Measurements from ENCODE around the gene IRF6.
A peak's percentile ranks its signal among the peaks of the same experiment; 100 is the strongest.

IRF6 gene

DNA sequence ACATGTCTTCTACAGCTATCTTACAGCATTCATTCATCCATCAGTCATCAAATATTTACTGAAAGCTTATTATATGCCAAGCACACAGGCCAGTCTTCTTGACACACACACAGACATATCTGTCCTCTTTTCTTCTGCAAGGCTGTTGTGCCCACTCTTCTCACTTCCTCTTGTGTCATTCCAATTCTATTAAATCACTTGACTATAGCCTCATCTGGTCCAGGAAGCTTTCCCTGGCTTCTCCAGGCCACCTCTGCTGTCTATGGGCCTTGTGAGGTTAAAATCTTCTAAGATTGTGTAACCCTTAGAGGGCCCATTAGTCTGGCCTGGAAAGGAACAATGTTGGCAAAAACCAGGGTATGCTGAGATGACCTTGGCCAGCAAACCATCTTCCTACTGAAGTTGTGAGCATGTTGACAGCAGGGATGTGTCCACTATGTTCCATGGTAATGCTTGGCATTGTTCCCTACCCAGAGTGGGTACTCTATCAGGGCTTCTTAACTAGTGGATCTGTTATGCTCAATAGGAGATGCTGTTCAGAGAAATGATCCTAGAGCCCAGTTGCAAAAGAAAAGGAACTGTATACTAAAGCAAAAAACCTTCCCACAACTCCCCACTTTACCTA lies 44.8 kb downstream of the IRF6 start:
- no peak for DNase-seq (ENCODE audit: low read depth in 1 of 2, low spot score in 1 of 2)

- no peak for DNase-seq (ENCODE audit: low read depth in 1 of 2, low spot score in 1 of 2)
Observed at GRCh38 chr1:209759829-209760359, 46.0 kb downstream of the IRF6 start.

DNA sequence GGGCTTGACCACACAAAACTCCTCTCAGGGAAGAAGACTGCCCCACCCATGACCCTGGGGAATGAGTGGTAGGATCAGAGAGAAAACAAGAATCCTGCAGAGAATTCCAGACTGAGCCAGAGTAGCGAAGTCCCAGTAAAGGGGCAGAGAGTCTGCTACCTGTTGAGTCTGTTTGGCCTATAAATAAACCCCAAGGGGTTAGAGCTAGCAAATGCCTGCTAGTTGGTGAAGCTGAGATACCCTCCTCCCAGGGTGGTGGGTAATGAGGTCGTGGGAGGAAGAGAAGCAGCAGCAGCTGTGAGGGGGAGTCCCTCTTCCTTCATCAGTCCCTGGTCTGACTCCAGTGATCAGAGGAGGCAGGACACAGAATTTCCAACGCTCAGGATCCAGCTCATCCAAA lies 47.5 kb downstream of the IRF6 start:
- DNase-seq (ENCODE audit: low read depth in 1 of 2, low spot score in 1 of 2): no peak

- DNase-seq (ENCODE audit: low read depth in 1 of 2, low spot score in 1 of 2): no peak
Observed at GRCh38 chr1:209756615-209757445, 49.1 kb downstream of the IRF6 start.

DNA sequence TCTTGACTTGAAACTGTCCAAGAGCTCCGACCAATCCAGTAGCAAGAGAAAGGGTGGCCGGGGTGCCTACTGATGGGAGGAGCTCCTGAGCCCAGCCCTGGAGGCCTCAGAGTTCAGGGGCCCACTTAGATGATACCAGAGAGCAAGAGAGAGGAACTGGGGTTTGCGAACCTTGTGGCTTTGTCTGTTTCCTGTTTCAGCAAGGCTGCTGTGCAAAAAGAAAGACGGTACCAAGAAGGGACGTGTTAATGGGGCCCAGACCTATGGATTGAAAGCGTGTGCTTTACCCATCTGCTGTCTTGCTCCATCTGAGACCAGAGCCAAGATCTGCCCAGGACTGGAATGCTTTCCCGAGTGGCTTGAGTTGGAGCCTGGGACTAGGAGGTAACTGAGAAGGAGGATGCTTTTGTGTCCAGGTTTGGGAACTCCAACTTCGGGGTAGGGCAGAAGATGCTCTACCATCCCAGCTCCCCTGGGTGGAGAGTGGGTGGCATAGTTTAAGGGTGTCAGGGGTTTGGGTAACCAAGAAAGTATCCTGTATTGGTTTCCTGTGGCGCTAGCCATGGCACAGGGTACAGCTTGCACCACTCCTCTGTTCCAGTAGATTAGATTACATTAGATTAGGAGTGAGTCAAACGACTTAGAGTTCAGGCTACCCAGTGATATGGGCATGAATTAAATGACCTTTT lies 49.9 kb downstream of the IRF6 start, which contains the start of gene TRAF3IP3:
Gene TRAF3IP3 (plus strand): TSS at position 128 of the 689 bp plus-strand sequence. CDS start 3,987 bp downstream, outside the sequence.
- peak; percentile 48 to 61 for DNase-seq (ENCODE audit: low read depth in 1 of 2, low spot score in 1 of 2)

- DNase-seq (ENCODE audit: low read depth in 1 of 2, low spot score in 1 of 2): no peak
Observed at GRCh38 chr1:209755256-209755655, 50.7 kb downstream of the IRF6 start.

GRCh38 chr1:209752890-209753289 lies 53.1 kb downstream of the IRF6 start:
- no peak for DNase-seq (ENCODE audit: low read depth in 1 of 2, low spot score in 1 of 2)

- DNase-seq (ENCODE audit: low read depth in 1 of 2, low spot score in 1 of 2): no peak
Observed at GRCh38 chr1:209751627-209752231, 54.2 kb downstream of the IRF6 start.

DNA sequence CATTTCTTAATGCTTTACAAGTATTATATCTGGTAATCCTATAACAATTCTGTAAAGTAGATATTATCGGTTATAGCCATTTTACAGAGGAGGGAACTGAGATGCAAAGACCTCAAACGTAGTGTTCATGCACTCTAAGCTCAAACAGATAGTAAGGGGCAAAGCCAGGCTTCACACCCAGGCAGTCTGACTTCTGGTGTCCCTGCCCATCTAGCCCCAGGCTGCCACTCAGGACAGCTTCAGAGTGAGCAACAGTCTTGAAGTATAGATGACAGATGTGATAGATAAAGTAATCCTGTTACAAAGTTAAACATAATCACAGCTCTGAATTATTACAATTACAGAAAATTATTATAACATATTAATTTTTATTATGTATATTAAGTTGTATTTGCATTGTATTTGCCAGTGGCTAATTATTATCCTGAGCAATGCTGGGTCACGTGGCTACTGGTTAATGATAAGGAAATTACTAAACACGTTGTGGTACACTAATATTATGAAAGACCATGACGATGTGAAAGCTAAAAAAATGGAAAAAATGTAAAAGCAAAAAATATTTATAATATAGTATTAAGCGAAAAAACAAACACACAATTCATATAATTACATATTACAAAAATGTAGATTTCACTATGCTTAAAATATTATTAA lies 56.1 kb downstream of the IRF6 start:
- DNase-seq (ENCODE audit: low read depth in 1 of 2, low spot score in 1 of 2): no peak

- no peak for DNase-seq (ENCODE audit: low read depth in 1 of 2, low spot score in 1 of 2)
Observed at GRCh38 chr1:209749205-209749604, 56.7 kb downstream of the IRF6 start.

DNA sequence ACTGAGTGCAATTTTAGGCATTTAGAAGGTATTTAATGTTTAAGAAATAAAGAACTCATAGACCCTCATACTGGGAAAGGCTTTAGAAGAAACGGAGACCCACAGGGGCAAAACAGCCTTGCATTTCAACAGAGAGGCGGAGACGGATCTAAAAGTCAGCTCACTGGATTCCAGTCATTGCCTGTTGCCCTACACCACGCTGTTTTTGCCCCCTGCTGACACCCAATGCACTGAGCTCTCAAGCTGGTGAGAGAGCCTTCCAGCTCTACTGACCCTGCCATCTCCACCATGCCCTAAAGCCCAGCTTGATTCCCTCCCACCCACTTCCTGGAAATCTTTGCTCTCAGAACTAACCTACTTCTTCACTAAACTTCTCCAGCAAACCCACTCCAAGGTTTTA lies 57.3 kb downstream of the IRF6 start:
- no peak for DNase-seq (ENCODE audit: low read depth in 1 of 2, low spot score in 1 of 2)

- peak; percentile 74 to 77 for DNase-seq (ENCODE audit: low read depth in 1 of 2, low spot score in 1 of 2)
Observed at GRCh38 chr1:209747580-209748262, 58.2 kb downstream of the IRF6 start.

DNA sequence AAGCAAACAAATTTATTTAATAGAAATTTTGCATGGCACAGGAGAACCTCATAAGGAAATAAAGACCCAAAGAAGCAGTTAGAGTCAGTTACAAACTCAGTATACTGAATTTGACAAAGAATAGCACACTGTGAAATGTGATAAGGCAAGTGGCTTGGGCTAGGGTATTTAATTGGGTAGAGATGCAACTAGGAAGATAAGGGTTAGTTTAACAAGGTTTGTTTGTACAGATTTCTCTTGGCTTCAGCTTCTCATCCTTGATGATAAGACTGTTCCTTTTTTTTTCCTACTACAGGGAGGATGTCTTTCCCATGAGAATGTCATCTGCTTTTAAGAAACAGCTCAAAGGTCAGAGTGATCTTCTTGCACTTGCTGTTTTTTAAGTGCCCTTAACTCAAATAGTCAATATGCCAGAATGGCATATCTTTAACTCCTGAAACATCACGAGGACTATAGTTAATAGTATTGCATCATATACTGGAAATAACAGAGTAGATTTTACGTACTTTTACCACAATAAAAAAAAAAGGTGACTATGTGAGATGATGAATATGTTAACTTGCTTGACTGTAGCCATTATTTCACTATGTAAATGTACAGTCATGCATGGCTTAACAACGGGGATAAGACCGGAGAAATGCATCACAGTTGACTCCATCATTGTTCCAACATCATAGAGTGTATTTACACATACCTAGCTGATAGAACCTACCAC lies 59.3 kb downstream of the IRF6 start:
- no peak for DNase-seq (ENCODE audit: low read depth in 1 of 2, low spot score in 1 of 2)

GRCh38 chr1:209743145-209743482 lies 62.8 kb downstream of the IRF6 start:
- no peak for DNase-seq (ENCODE audit: low read depth in 1 of 2, low spot score in 1 of 2)

- DNase-seq (ENCODE audit: low read depth in 1 of 2, low spot score in 1 of 2): no peak
Observed at GRCh38 chr1:209742409-209743144, 63.4 kb downstream of the IRF6 start.

DNA sequence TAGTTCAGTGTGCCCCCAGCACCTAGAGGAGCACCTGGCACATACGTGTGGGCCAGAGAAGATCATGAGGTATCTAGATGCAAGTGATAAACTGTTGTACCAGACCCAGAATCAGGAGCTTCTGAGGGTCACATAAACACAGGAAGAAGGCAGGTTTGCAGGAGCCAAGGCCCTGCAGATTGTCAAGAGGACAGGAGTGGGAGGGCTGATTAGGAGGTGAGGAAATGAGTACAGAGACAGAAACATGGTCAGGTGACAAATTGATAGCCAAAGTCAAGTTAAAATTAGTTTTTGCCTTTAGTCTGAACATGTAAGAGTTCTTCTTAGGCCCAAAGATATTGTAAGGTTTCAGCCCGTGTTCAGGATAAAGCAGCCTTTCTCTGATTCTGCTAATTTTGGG lies 64.1 kb downstream of the IRF6 start:
- no peak for DNase-seq (ENCODE audit: low read depth in 1 of 2, low spot score in 1 of 2)

- no peak for DNase-seq (ENCODE audit: low read depth in 1 of 2, low spot score in 1 of 2)
Observed at GRCh38 chr1:209741193-209741592, 64.7 kb downstream of the IRF6 start.

GRCh38 chr1:209738270-209738669 lies 67.7 kb downstream of the IRF6 start:
- no peak for DNase-seq (ENCODE audit: low read depth in 1 of 2, low spot score in 1 of 2)

DNA sequence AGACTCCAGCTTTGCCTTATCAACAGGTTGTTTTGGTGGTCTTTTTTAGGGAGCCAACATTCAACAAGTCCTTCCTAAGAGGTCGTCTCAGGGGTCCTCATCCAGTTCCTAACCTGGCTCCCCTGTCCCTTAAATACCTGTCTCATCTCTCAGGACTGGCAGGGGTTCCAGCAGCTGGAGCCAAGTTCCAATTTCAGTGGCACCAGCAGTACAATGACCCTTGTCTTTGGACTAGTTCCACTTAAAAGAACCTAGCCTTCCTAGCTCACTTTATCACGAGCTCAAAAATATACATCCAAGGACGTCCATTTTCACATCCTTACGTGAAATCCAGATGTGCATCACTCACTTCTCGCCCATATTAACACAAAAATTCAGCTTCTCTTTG lies 68.8 kb downstream of the IRF6 start:
- DNase-seq (ENCODE audit: low read depth in 1 of 2, low spot score in 1 of 2): no peak

Data from activated T-helper 1 cell treated with anti-CD3 and anti-CD28 coated beads, Interleukin-2, amount 50 U/mL, for 16 hours (primary cell).